Measurements from ENCODE around the gene CCSER1.

CCSER1 gene

GRCh38 chr4:90165883-90166282 is 38.7 kb downstream of the CCSER1 start:
- Histone ChIP-seq H3K79me2 (ENCODE audit: insufficient read depth, low read length) (no peaks in the 10 kb centered on the region), H3K36me3 (ENCODE audit: insufficient read depth, low read length) (no peaks in the 10 kb centered on the region), H3K4me3 (ENCODE audit: low read length, poor library complexity, severe bottlenecking) (no peak overlapping the region), H3K4me1 (ENCODE audit: insufficient read depth, low read length, poor library complexity, severe bottlenecking) (no peaks in the 10 kb centered on the region), H3K9me2 (replicated peaks; ENCODE audit: low read depth, low read length) (no peaks in the 10 kb centered on the region), H3K9me3 (ENCODE audit: insufficient read depth, low read depth, low read length) (no peaks in the 10 kb centered on the region), H3K4me2 (ENCODE audit: low read depth, low read length, poor library complexity, severe bottlenecking) (no peak overlapping the region), H3K9ac (ENCODE audit: low read depth, low read length, poor library complexity, severe bottlenecking) (no peak overlapping the region), H3F3A (ENCODE audit: low read depth) (no peaks in the 10 kb centered on the region), H3K27me3 (ENCODE audit: insufficient read depth, low read length, poor library complexity, severe bottlenecking) (no peaks in the 10 kb centered on the region), H2AFZ (ENCODE audit: low read length) (no peak overlapping the region), H4K20me1 (ENCODE audit: insufficient read depth, low read length, poor library complexity, severe bottlenecking) (no peaks in the 10 kb centered on the region)
- TF ChIP-seq CTCF (conservative IDR thresholded peaks at IDR 0.05; ENCODE audit: low read length) (no peak), EZH2phosphoT487 (IDR thresholded peaks at IDR 0.05; ENCODE audit: borderline replicate concordance) (no peak)

GRCh38 chr4:90171491-90171890 is 44.3 kb downstream of the CCSER1 start:
- H3K79me2 ChIP-seq (ENCODE audit: insufficient read depth, low read length): no peaks in the 10 kb centered on the region
- no peak overlapping the region for H3K4me2 ChIP-seq (ENCODE audit: low read depth, low read length, poor library complexity, severe bottlenecking)
- H2AFZ ChIP-seq (ENCODE audit: low read length): no peak overlapping the region
- no peak for TF ChIP-seq CTCF (conservative IDR thresholded peaks at IDR 0.05; ENCODE audit: low read length)
- no peak for TF ChIP-seq EZH2phosphoT487 (IDR thresholded peaks at IDR 0.05; ENCODE audit: borderline replicate concordance)
- H4K20me1 ChIP-seq (ENCODE audit: insufficient read depth, low read length, poor library complexity, severe bottlenecking): no peaks in the 10 kb centered on the region
- H3K9me2 ChIP-seq (replicated peaks; ENCODE audit: low read depth, low read length): no peaks in the 10 kb centered on the region
- H3K36me3 ChIP-seq (ENCODE audit: insufficient read depth, low read length): no peaks in the 10 kb centered on the region
- no peaks in the 10 kb centered on the region for H3K9me3 ChIP-seq (ENCODE audit: insufficient read depth, low read depth, low read length)
- no peak overlapping the region for H3K4me3 ChIP-seq (ENCODE audit: low read length, poor library complexity, severe bottlenecking)
- no peaks in the 10 kb centered on the region for H3F3A ChIP-seq (ENCODE audit: low read depth)
- H3K9ac ChIP-seq (ENCODE audit: low read depth, low read length, poor library complexity, severe bottlenecking): no peak overlapping the region
- no peaks in the 10 kb centered on the region for H3K27me3 ChIP-seq (ENCODE audit: insufficient read depth, low read length, poor library complexity, severe bottlenecking)
- H3K4me1 ChIP-seq (ENCODE audit: insufficient read depth, low read length, poor library complexity, severe bottlenecking): no peaks in the 10 kb centered on the region

- no peaks in the 10 kb centered on the region for H3K9me2 ChIP-seq (replicated peaks; ENCODE audit: low read depth, low read length)
- no peak overlapping the region for H2AFZ ChIP-seq (ENCODE audit: low read length)
- no peaks in the 10 kb centered on the region for H3K9me3 ChIP-seq (ENCODE audit: insufficient read depth, low read depth, low read length)
- no peak overlapping the region for H3K4me2 ChIP-seq (ENCODE audit: low read depth, low read length, poor library complexity, severe bottlenecking)
- H3K4me3 ChIP-seq (ENCODE audit: low read length, poor library complexity, severe bottlenecking): no peak overlapping the region
- no peaks in the 10 kb centered on the region for H3K36me3 ChIP-seq (ENCODE audit: insufficient read depth, low read length)
- no peaks in the 10 kb centered on the region for H4K20me1 ChIP-seq (ENCODE audit: insufficient read depth, low read length, poor library complexity, severe bottlenecking)
- TF ChIP-seq CTCF (conservative IDR thresholded peaks at IDR 0.05; ENCODE audit: low read length) (no peak), EZH2phosphoT487 (IDR thresholded peaks at IDR 0.05; ENCODE audit: borderline replicate concordance) (no peak)
- H3K27me3 ChIP-seq (ENCODE audit: insufficient read depth, low read length, poor library complexity, severe bottlenecking): no peaks in the 10 kb centered on the region
- no peaks in the 10 kb centered on the region for H3K79me2 ChIP-seq (ENCODE audit: insufficient read depth, low read length)
- no peak overlapping the region for H3K9ac ChIP-seq (ENCODE audit: low read depth, low read length, poor library complexity, severe bottlenecking)
- no peaks in the 10 kb centered on the region for H3K4me1 ChIP-seq (ENCODE audit: insufficient read depth, low read length, poor library complexity, severe bottlenecking)
- no peaks in the 10 kb centered on the region for H3F3A ChIP-seq (ENCODE audit: low read depth)
These were observed 47.4 kb downstream of the CCSER1 start for GRCh38 chr4:90174621-90175023.

Data from Loucy (cell line).